OCI-LY1 (cell line): ENCODE results near the gene NAA20.

Source experiments
- H2AFZ ChIP-seq: fragments of 200-600 bp; sonication (generic), shearing (Covaris generic); 2 replicates; pipeline ENCODE4 v1.6.0; 2014; ENCODE audit warnings: antibody characterized with exemption, mild to moderate bottlenecking, low read length
- H3F3A ChIP-seq: fragments of 200-600 bp; sonication (generic), shearing (Covaris generic); 2 replicates; pipeline ENCODE4 v1.6.0; 2014; ENCODE audit warnings: mild to moderate bottlenecking, antibody characterized with exemption, low read length, moderate library complexity; ENCODE audit not compliant: insufficient read depth
- H3K27ac ChIP-seq: fragments of 200-600 bp; sonication (generic); 2 replicates; pipeline ENCODE4 v1.5.1; 2014; ENCODE audit warnings: low read length, mixed run types, mild to moderate bottlenecking, low read depth; ENCODE audit not compliant: poor library complexity, severe bottlenecking
- H3K27me3 ChIP-seq: fragments of 200-600 bp; sonication (generic); 2 replicates; pipeline ENCODE4 v1.6.0; 2014; ENCODE audit warnings: antibody characterized with exemption, mild to moderate bottlenecking, low read length, moderate library complexity; ENCODE audit not compliant: insufficient read depth
- H3K36me3 ChIP-seq: fragments of 200-600 bp; sonication (generic); 2 replicates; pipeline ENCODE4 v1.6.1; 2014; ENCODE audit warnings: mild to moderate bottlenecking, antibody characterized with exemption, low read length, moderate library complexity, mixed read lengths; ENCODE audit not compliant: insufficient read depth
- H3K4me1 ChIP-seq: fragments of 200-600 bp; sonication (generic); 2 replicates; pipeline ENCODE4 v1.5.1; 2014; ENCODE audit warnings: mild to moderate bottlenecking, low read length, moderate library complexity; ENCODE audit not compliant: insufficient read depth, severe bottlenecking
- H3K4me2 ChIP-seq: fragments of 200-600 bp; sonication (generic), shearing (Covaris generic); 2 replicates; pipeline ENCODE4 v1.6.1; 2014; ENCODE audit warnings: low read length
- H3K4me3 ChIP-seq: fragments of 200-600 bp; sonication (generic); 2 replicates; pipeline ENCODE4 v1.5.1; 2014; ENCODE audit warnings: low read length, low read depth, mild to moderate bottlenecking, mixed read lengths; ENCODE audit not compliant: poor library complexity, severe bottlenecking
- H3K79me2 ChIP-seq: fragments of 200-600 bp; shearing (Covaris generic); 2 replicates; pipeline ENCODE4 v1.6.1; 2016; ENCODE audit warnings: mixed run types, low read length, mixed read lengths; ENCODE audit not compliant: insufficient read depth
- H3K9ac ChIP-seq: fragments of 200-600 bp; sonication (generic), shearing (Covaris generic); 2 replicates; pipeline ENCODE4 v1.6.1; 2014; ENCODE audit warnings: mild to moderate bottlenecking, low read length, mixed read lengths
- H3K9me2 ChIP-seq: fragments of 200-600 bp; sonication (generic), shearing (Covaris generic); 2 replicates; pipeline ENCODE4 v1.6.1; 2014; ENCODE audit warnings: low read depth, mild to moderate bottlenecking, low read length, mixed read lengths
- H3K9me3 ChIP-seq: fragments of 200-600 bp; shearing (Covaris generic); 2 replicates; pipeline ENCODE4 v1.6.1; 2014; ENCODE audit warnings: low read length, mixed read lengths
- H4K20me1 ChIP-seq: fragments of 200-600 bp; sonication (generic), shearing (Covaris generic); 2 replicates; pipeline ENCODE4 v1.6.0; 2016; ENCODE audit warnings: mild to moderate bottlenecking, low read length; ENCODE audit not compliant: insufficient read depth
- EZH2 ChIP-seq: fragments of 200-600 bp; sonication (generic), shearing (Covaris generic); IDR thresholded peaks from 2 replicates; pipeline ENCODE4 v1.8.0; 2017; ENCODE audit warnings: borderline replicate concordance, mixed run types, mild to moderate bottlenecking, antibody characterized with exemption, low read length, moderate library complexity, mixed read lengths
- TF ChIP-seq, protein P1 (sequence below): fragments of 200-600 bp; sonication (generic), shearing (Covaris generic); IDR thresholded peaks from 2 replicates; pipeline ENCODE4 v1.5.1; 2017; ENCODE audit warnings: mild to moderate bottlenecking, antibody characterized with exemption, low read length, moderate library complexity, mixed read lengths

NAA20 gene

DNA sequence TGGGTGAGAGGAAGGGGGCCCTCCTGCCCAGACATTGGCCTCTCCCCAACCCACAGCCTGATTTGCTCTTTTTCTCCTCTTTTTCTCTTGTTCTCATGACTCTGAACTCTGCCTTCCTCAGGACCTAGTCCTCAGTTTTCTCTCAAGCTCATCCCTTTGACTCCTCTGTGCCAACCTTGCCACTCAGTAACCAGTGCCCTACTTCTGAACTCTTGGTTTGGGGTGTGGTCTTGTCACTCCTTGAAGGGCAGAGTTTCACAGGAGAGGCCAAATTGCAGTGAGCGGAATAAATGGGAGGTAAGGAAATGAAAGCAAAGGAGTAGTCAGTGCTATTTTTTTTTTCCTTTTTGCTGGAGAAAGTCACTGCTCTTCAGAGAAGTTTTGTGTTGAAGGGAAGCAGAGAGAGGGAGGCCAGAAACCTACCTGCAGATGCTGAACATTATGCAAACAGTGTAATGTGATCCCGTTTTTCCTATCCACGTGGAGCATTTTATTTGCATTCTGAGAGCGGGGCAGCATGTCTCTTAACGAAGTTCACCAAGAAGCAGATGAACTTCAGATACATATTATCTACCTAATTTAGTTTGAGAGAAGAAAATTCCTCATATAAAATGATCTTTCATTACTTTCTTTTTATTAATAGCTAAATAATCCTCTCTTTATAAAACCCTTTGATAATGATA, 62.1 kb downstream of the NAA20 start:
- Histone ChIP-seq H3K79me2 (no peaks in the 10 kb centered on the region), H4K20me1 (no peaks in the 10 kb centered on the region), H3K4me2 (no peak overlapping the region), H2AFZ (no peak overlapping the region), H3K27ac (no peak overlapping the region), H3K36me3 (no peaks in the 10 kb centered on the region), H3K9ac (no peak overlapping the region), H3K27me3 (no peaks in the 10 kb centered on the region), H3K4me1 (no peaks in the 10 kb centered on the region), H3K9me3 (no peaks in the 10 kb centered on the region), H3K4me3 (no peak overlapping the region), H3K9me2 (no peaks in the 10 kb centered on the region), H3F3A (no peaks in the 10 kb centered on the region)
- TF ChIP-seq EZH2 = no peak
- TF ChIP-seq, protein P1, sequence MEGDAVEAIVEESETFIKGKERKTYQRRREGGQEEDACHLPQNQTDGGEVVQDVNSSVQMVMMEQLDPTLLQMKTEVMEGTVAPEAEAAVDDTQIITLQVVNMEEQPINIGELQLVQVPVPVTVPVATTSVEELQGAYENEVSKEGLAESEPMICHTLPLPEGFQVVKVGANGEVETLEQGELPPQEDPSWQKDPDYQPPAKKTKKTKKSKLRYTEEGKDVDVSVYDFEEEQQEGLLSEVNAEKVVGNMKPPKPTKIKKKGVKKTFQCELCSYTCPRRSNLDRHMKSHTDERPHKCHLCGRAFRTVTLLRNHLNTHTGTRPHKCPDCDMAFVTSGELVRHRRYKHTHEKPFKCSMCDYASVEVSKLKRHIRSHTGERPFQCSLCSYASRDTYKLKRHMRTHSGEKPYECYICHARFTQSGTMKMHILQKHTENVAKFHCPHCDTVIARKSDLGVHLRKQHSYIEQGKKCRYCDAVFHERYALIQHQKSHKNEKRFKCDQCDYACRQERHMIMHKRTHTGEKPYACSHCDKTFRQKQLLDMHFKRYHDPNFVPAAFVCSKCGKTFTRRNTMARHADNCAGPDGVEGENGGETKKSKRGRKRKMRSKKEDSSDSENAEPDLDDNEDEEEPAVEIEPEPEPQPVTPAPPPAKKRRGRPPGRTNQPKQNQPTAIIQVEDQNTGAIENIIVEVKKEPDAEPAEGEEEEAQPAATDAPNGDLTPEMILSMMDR = no peak
